ENCODE measurements around the gene CIDEB. TPM values are rescaled to one million over a fixed set of nuclear protein-coding genes. Genes with fewer than 3 reads are reported as not detected.

Gene CIDEB
- total and polyA plus RNA-seq, 10 of the 15 experiments (the other 5 are each of a cell fraction or from before 2014, with no cell fraction given), result 0.34 to 6.3 (median 3.2) TPM

GRCh38 chr14:24272467-24272866, 35.3 kb downstream of the CIDEB start (continued):
- no peak for TF ChIP-seq ZNF592 (IDR thresholded peaks at IDR 0.05)

GRCh38 chr14:24271834-24272263, 35.9 kb downstream of the CIDEB start:
- ChIA-PET POLR2A (interaction anchor here (0.8 to 10.9 kb wide), 11 partner anchors 8 to 159 kb away, joined by 3 to 171 read pairs (median 7); partner anchors contain the start of genes CHMP4A, CIDEB, EMC9 and RNF31), CTCF (interaction anchor here (0.7 to 17.1 kb wide), 11 partner anchors 8 to 159 kb away, joined by 3 to 269 read pairs (median 13); partner anchors contain the start of genes CBLN3, CIDEB, DHRS1 and KHNYN), RAD21 (ENCODE audit: unreplicated experiment) (interaction anchor here (0.8 to 5.6 kb wide), 8 partner anchors 8 to 83 kb away, joined by 4 to 59 read pairs (median 11); partner anchors contain the start of genes CIDEB, IPO4 and TINF2), SMC1A (ENCODE audit: uncharacterized antibody, unreplicated experiment) (interaction anchor here (1.3 to 8.9 kb wide), 9 partner anchors 19 to 170 kb away, joined by 3 to 141 read pairs (median 5); partner anchors contain the start of genes DCAF11, DHRS1, IPO4 and NOP9)
- Histone ChIP-seq H2AFZ (ENCODE audit: control insufficient read depth, low read depth, low read length) (peak overlapping the region; percentile 75), H3K4me3 (peak overlapping the region; percentile 88), H4K20me1 (ENCODE audit: control insufficient read depth, insufficient read depth) (no peaks in the 10 kb centered on the region), H3K27ac (ENCODE audit: control insufficient read depth, insufficient read depth) (peak overlapping the region; percentile 99), H3K9me3 (replicated peaks; ENCODE audit: control insufficient read depth, insufficient read depth, low read length) (no peaks in the 10 kb centered on the region), H3K4me1 (ENCODE audit: control insufficient read depth, insufficient read depth, low read length) (peaks cover 26% of the 10 kb centered on the region), H3K27me3 (replicated peaks in 1 of 2; ENCODE audit: control insufficient read depth in 2 of 2, insufficient read depth in 2 of 2, low read length in 1 of 2) (no peaks in the 10 kb centered on the region), H3K9ac (ENCODE audit: control insufficient read depth, insufficient read depth, low read length) (peak overlapping the region; percentile 99), H3K36me3 (ENCODE audit: control insufficient read depth in 2 of 2, insufficient read depth in 2 of 2, low read length in 1 of 2) (peaks cover 3 to 15% of the 10 kb centered on the region in 2 experiments; a peak in 3 of 4 replicates), H3K79me2 (ENCODE audit: control insufficient read depth, insufficient read depth, low read length) (peaks cover 14% of the 10 kb centered on the region), H3K4me2 (ENCODE audit: control insufficient read depth, insufficient read depth) (peak overlapping the region; percentile 35)
- no peak for DNase-seq (ENCODE audit: low read depth, low spot score)
- intact Hi-C loops (cut with micrococcal nuclease; ENCODE audit: unreplicated experiment) (loop anchor here (1.0 to 2.0 kb wide), 4 partner anchors 25 to 55 kb away; partner anchors contain the start of genes MDP1 and TINF2), in situ Hi-C loops (cut with MboI) (no loop called here)
- BruUV-seq (replicated peaks), result TSS peak; percentile 73
- 2% methylated on average over 3 of the region's 3 CpGs for WGBS (ENCODE audit: insufficient coverage, insufficient replicate concordance, low lambda C conversion rate, missing lambda C conversion rate)
- no peak for ATAC-seq
- FAIRE-seq, result no peak
- peak; percentile 88; the same call in 1 of the 2 replicates for TF ChIP-seq HDGF (IDR thresholded peaks at IDR 0.05)
- TF ChIP-seq, protein P1, sequence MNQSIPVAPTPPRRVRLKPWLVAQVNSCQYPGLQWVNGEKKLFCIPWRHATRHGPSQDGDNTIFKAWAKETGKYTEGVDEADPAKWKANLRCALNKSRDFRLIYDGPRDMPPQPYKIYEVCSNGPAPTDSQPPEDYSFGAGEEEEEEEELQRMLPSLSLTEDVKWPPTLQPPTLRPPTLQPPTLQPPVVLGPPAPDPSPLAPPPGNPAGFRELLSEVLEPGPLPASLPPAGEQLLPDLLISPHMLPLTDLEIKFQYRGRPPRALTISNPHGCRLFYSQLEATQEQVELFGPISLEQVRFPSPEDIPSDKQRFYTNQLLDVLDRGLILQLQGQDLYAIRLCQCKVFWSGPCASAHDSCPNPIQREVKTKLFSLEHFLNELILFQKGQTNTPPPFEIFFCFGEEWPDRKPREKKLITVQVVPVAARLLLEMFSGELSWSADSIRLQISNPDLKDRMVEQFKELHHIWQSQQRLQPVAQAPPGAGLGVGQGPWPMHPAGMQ (IDR thresholded peaks at IDR 0.05; ENCODE audit: borderline replicate concordance), result peak; percentile 29; the same call in 1 of the 2 replicates
- TF ChIP-seq, protein P2, sequence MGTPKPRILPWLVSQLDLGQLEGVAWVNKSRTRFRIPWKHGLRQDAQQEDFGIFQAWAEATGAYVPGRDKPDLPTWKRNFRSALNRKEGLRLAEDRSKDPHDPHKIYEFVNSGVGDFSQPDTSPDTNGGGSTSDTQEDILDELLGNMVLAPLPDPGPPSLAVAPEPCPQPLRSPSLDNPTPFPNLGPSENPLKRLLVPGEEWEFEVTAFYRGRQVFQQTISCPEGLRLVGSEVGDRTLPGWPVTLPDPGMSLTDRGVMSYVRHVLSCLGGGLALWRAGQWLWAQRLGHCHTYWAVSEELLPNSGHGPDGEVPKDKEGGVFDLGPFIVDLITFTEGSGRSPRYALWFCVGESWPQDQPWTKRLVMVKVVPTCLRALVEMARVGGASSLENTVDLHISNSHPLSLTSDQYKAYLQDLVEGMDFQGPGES (IDR thresholded peaks at IDR 0.05), result no peak
- peak; percentile 68 for TF ChIP-seq PKNOX1 (IDR thresholded peaks at IDR 0.05)
- no peak for TF ChIP-seq TCF7 (IDR thresholded peaks at IDR 0.05; ENCODE audit: borderline replicate concordance)
- peak; percentile 77; the same call in 1 of the 2 replicates for TF ChIP-seq ATF7 (IDR thresholded peaks at IDR 0.05; ENCODE audit: low read depth)
- TF ChIP-seq NBN (IDR thresholded peaks at IDR 0.05), result peak; percentile 34; the same call in 1 of the 2 replicates
- TF ChIP-seq E4F1 (IDR thresholded peaks at IDR 0.05; ENCODE audit: borderline replicate concordance, partially characterized antibody), result peak; percentile 38
